ELR (cell line): ENCODE results near the gene HOXB7.

Source experiments
- DNase-seq: peaks from one replicate; pipeline ENCODE4 v3.0.0-alpha.2; 2015; ENCODE audit warnings: low read depth

The HOXB7 gene

DNA sequence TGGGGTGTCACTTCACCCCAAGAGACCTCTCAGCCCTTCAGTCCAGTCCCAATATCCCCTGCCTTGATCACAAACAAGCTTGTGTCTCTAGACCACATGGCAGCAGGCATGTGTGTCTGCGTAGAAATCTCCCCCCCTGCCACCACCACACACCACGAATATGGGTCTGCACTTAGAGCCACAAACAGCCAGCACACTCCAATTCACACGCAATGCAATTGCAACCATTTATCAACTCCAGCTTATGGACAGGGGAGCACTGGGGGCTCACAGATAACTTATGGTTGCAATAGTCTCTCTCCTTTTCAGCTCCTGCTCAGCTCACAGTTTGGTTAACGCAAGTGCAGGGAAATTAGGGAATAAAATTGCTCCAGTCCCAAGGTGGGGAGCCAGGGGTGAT lies 12.8 kb upstream of the HOXB7 start:
- no peak for DNase-seq

DNA sequence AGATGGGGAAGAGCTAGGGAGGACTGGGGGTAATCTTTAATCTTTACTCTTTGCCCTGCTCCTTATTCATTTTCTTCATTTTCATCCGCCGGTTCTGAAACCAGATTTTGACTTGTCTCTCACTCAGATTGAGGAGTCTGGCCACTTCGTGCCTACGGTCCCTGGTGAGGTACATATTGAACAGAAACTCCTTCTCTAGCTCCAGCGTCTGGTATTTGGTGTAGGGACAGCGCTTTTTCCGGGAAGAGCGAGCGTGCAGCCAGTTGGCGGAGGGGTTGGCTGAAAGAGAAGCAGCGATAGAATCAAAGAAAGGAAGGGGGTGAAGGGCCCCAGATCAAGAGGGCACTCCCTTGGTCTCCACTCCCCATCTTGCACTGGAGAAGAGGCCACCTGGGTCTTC lies 12.0 kb upstream of the HOXB7 start:
- DNase-seq: no peak

GRCh38 chr17:48621410-48622392 lies 10.9 kb upstream of the HOXB7 start:
- DNase-seq: no peak

DNA sequence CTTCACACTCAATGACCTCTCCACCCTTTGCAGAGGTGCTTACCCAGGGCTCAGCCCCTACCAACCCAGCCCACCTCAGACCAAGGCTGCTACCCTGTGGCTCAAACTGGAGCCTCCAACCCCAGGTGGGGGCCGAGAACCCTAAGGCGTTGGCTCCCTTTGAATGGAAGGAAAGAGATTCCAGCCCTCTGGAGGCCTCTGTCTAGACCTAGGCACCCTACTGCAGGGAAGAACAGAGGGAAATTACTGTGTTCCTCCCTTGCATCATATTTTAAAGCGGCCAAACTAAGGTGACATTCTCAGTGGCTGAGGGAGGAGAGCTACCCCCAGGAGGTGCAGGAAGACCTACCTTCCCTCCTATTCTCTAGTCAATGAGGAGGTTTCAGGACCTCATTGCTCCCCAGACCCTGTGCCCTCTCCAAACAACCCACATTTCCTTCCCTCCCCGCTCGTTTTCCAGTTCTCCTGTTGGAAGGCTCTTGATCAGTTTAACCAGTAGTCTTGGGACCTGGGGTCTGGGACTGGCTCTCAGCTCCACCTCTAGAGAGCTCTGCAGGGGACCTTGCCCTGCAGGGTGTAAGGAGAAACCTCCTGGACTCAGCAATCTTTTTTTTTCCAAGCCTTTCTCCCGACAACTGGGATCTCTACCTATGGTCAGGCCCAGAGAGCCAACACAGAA lies 9.8 kb upstream of the HOXB7 start:
- DNase-seq: no peak

- DNase-seq: no peak
These were observed 9.1 kb upstream of the HOXB7 start for GRCh38 chr17:48619826-48620449.

DNA sequence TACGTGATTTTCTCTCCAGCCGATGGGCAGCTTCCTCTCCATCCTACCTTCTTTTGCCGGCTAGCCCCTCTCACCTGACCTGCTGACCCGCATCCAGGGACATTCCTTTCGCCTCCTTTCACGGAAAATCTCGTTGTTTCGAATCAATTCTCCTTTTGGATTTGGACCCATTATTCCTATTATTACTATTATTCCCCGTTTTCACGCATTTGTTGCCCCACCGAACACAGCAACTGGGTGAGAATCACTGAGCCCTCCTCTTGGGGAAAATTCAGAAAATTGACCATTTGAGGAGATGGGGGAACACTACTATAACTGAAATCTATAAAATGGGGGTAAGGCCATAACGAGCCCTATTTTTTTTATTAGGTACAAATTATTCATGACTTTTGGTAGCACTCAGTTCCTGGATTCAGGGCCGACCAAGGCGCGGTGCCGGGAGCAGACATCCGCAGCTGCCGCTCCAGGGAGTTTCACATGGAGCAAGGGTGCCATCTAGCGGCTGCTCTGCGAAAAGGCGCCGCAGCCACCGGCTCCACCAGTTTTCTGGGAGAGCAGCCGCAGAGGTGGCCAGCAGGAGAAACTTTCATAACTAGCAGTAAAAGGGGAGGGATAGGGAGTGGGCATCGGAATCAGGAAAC lies 7.6 kb upstream of the HOXB7 start:
- DNase-seq: peak; percentile 88

GRCh38 chr17:48617471-48618255 lies 6.8 kb upstream of the HOXB7 start:
- DNase-seq: no peak

- DNase-seq: no peak
These were observed 6.1 kb upstream of the HOXB7 start for GRCh38 chr17:48616717-48617470.

DNA sequence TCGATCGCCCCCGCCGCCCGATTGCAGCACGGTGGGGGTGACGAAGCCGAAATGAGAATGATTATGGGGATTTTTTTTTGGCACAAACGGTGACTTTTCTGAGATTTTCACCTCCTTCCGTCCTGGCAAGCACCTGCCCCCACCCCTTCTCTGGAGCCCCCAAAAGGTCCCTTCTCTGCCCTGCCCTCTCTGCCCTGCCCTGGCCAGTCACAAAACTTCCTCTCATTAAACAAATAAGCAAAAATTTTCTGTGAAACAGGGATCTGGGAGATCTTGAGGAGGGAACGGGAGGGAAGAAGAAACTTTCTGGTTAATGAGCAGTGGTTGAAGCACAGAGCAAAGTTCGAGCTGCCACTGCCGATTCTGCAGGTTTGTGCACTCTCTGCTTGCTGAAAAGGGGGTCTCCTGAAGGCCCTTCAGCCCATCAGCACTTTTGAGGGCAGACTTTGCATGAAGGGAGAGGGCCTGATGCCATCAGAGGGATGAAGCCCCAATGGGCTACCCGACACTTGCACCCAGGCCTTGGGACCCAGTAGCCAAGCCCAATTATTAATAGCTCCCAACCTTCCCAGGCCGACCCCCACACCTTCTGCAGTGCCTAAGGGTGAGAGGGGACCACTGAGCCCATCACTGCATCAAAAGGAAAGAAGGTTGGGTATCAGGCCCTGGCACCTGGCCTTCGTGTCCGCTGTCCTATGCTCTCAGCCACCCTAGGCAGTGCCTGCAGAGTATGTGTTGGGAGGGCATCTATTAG lies 5.3 kb upstream of the HOXB7 start:
- DNase-seq: no peak

DNA sequence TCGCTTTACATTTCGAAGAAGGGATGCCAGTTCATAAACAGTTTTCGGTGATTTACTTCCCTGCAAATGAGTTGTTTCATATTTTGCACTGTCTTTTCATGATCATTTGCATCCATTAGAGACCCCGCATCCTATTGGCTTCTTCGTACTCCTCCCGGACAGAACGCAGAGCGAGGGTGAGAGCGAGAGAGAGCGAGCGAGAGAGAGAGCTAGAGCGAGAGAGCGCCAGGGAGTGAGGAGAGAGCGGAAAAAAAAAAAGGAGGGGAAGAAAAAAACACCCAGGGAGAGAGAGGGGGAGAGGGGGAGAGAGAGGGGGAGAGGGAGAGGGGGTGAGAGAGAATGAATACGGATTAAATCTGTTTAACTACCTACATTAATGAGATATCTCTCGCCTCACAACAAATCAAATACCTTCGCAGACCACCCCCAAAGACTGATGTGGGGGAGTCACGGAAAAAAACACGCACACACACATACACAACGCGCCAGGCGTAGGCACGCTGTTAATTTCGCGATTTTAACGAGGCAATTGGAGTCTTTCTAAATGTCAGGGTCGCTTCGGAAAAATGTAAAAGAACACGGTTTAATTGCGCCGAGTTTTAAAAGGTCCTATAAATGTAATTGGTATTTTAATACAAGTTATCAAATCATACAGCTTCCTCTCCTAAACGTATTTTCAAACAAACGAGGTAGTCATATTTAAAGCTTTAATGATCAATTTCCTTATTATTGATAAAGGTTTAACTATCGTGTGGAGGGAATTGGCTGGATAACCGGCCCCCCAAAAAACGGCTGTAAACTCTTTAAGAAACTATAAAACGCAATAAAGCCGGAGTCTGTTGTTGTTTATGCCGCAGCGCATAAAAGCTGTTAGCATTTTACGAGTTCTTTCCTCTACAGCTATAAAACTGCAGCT lies 4.5 kb upstream of the HOXB7 start, which contains the start of gene HOXB8:
Gene HOXB8 (minus strand): TSS at position 246 of the 916 bp plus-strand sequence. CDS start 588 bp downstream, outside the sequence.
- no peak for DNase-seq

DNA sequence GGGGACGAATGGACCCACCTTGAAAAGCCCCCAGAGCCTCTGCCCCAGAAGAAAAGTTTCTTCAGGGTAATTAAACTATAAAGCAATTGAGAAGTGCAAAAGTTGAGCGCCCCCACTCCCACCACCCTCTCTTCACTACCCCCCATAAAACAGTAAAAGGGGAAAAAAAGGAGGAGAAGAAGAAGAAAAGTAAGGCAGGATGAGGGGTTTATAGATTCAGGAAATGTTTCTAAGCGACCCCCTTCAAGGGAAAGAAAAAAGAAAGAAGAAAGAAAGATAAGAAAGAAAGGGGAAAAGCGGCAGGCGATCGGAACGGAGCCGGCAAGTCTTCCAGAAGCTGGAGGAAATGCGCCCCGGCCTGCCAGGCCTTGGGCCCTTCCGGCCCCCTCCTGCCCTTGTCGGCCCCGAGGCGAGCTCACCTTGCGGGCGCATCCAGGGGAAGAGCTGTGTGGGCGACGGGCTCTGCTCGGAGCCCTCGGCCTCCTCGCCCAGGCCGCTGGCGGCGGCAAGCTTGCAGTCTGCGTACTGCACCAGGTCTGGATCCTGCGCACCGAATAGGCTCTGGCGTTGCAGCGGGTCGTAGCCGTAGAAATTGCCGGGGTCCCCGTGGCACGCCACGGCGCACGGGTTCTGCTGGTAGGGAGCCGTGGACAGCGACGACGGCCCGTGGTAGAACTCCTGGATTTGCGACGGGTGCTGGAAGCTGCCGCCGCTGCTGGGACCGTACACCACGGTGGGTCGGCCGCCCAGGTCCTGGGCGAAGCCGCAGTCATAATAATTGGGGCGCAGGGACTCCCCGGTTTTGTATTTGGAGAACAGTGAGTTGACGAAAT lies 3.3 kb upstream of the HOXB7 start:
- DNase-seq: no peak

DNA sequence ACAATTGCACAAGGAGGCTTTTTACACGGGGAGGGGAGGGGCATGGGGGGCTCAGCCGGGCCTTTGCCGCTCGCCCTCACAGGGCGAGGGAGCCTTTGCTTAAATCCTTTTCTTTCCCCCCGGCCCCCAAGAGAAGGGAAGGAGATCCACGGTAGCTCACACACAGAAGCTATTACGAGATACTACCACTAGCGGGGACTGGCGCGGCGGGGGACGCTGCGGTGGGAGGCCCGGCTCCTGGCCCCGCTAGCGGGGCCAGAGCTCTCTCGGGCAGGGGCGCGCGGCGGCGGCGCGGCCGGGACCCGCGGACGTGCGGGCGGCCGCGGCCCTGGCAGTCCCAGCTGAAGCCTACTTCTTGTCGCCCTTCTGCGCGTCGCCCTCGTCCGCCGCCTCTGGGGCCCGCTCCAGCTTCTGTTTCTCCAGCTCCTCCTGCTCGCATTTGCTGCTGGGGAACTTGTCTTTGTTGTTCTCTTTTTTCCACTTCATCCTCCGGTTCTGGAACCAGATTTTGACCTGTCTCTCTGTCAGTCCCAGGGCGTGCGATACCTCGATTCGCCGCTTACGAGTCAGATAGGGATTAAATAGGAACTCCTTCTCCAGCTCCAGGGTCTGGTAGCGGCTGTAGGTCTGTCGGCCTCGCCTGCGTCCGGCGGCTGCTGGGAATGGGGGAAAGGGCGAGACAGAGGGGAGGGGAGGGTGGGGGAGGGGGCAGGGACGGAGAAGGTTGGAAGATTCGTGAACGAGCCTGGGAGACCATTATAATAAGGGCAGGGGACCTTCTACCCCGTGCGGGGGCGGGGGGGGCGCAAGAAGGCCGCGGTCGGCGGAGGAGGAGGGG lies 2.3 kb upstream of the HOXB7 start:
- peak; percentile 57 for DNase-seq

DNA sequence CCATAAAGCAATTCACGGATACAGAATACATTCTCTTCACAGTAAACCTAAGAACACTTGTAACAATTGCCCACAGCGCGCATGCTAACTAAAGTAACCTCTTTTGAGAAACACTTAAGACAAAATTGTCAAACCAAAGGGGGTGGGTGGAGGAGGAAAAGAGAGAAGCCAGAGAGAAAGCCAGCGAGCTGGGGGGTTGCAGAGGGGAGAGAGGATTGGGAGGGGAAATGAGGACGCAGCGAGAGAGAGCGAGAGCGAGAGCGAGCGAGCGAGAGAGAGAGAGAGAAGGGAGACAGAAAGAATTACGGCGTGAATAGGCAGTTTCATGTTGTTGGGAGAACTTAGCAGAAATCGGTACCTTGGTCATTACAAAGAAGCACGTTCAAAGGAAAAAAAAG lies 1.6 kb upstream of the HOXB7 start:
- DNase-seq: no peak

GRCh38 chr17:48611681-48612455 lies 1.1 kb upstream of the HOXB7 start:
- no peak for DNase-seq

GRCh38 chr17:48611213-48611612 lies 396 bp upstream of the HOXB7 start:
- DNase-seq: no peak

GRCh38 chr17:48609759-48610281 lies 997 bp downstream of the HOXB7 start:
- DNase-seq: no peak
